ENCODE results near the gene VPS50. TPM values are rescaled to one million over a fixed set of nuclear protein-coding genes. Genes with fewer than 3 reads are reported as not detected.

The VPS50 gene, protein sequence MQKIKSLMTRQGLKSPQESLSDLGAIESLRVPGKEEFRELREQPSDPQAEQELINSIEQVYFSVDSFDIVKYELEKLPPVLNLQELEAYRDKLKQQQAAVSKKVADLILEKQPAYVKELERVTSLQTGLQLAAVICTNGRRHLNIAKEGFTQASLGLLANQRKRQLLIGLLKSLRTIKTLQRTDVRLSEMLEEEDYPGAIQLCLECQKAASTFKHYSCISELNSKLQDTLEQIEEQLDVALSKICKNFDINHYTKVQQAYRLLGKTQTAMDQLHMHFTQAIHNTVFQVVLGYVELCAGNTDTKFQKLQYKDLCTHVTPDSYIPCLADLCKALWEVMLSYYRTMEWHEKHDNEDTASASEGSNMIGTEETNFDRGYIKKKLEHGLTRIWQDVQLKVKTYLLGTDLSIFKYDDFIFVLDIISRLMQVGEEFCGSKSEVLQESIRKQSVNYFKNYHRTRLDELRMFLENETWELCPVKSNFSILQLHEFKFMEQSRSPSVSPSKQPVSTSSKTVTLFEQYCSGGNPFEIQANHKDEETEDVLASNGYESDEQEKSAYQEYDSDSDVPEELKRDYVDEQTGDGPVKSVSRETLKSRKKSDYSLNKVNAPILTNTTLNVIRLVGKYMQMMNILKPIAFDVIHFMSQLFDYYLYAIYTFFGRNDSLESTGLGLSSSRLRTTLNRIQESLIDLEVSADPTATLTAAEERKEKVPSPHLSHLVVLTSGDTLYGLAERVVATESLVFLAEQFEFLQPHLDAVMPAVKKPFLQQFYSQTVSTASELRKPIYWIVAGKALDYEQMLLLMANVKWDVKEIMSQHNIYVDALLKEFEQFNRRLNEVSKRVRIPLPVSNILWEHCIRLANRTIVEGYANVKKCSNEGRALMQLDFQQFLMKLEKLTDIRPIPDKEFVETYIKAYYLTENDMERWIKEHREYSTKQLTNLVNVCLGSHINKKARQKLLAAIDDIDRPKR
- total RNA-seq: 6.9 TPM

DNA sequence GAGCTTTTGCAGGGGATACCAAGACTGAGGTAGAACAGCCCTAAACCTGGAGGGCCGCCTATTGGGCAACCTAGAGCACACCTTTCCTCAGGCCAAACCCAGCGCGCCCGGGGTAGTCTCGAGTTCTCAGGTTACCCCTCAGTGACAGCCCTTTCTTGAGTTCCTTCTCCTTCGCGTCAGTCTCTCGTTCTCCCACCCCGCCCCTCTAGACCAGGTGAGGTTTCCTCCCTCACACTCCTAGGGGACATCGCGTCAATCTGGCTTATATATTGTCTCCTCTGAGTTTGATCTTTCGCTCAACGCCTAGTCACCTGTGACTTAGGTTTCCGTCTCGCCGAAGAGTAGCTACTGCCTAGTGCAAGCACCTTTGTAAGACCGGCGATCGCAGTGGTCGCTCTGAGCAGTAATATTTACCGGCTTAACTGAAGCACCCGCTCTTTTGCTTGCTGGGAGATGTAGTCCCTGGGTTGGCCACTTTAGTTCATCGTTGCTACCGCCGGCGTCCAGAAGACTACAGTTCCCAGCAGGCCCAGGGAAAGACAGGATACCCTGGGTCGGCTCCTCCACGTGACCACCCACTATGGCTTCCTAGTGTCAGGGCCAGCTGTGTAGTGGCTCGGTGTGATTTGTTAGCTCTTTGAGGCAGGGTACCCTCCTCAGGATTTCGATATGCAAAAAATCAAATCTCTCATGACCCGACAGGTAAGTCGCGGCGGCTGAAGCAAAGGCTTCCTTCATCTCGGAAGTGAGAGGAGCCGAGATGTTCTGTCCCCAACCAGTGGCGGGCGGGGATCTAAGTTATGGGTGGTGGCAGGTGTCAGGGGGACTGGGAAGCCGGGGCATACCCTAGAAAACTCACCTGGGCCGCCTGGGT is at the start of gene VPS50:
VPS50 (plus strand) TSS at position 568 of the 874 bp plus-strand sequence; CDS start at position 670, 102 bp downstream.
- DNase-seq (ENCODE audit: low spot score in 2 of 2): peak; percentile 86 to 98
- H3K27me3 ChIP-seq: no peaks in the 10 kb centered on the region
- no peaks in the 10 kb centered on the region for H3K36me3 ChIP-seq
- H3K4me3 ChIP-seq: peak within 1 kb of the TSS; percentile 90 to 91
- TF ChIP-seq, protein P1, sequence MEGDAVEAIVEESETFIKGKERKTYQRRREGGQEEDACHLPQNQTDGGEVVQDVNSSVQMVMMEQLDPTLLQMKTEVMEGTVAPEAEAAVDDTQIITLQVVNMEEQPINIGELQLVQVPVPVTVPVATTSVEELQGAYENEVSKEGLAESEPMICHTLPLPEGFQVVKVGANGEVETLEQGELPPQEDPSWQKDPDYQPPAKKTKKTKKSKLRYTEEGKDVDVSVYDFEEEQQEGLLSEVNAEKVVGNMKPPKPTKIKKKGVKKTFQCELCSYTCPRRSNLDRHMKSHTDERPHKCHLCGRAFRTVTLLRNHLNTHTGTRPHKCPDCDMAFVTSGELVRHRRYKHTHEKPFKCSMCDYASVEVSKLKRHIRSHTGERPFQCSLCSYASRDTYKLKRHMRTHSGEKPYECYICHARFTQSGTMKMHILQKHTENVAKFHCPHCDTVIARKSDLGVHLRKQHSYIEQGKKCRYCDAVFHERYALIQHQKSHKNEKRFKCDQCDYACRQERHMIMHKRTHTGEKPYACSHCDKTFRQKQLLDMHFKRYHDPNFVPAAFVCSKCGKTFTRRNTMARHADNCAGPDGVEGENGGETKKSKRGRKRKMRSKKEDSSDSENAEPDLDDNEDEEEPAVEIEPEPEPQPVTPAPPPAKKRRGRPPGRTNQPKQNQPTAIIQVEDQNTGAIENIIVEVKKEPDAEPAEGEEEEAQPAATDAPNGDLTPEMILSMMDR (IDR thresholded peaks at IDR 0.05): no peak
- peaks cover 0 to 6% of the 10 kb centered on the region in 2 donors for H3K4me1 ChIP-seq
- intact Hi-C loops (cut with DNase I): loop anchor here (1.0 to 10.0 kb wide), 3 partner anchors 704 to 787 kb away; partner anchors contain the start of genes BET1, GATAD1, PEX1 and RBM48
- H3K27ac ChIP-seq: peak within 1 kb of the TSS in 1 of 2 donors; percentile 29
- no peaks in the 10 kb centered on the region for H3K9me3 ChIP-seq

DNA sequence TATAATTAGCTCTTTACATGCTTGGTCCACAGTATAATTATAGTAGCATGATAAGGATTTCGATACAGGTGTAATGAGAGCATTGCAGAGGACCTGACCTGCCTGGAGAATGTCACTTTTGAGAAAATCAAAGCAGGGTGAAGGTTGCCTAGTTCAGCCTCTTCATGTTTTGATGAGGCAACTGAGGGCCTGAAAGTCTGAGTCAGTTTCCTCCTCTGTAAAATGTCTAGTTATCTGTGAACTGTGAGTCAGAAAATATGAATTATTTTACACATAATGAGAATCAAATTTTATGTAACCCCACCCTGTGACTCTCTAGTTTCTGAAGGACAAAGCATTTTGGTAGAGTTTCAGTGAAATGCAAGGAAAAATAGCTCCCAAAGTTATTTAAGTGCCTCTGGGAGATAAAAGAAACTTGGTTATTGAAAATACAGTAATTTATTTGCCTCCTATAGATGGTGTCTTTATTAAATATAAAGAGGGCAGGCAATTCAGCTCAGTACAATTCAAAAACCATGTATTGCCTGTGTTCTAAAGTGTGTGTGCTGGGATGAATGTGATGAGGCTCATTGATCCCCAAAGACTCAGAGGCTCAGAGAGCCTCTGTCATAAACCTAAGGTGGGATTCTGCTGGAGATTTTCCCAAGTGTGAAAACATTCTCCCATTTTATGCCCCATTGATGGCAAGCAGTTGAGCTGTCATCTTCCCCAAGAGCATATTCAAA is 46.7 kb upstream of the VPS50 start:
- Histone ChIP-seq H3K36me3 (no peaks in the 10 kb centered on the region), H3K4me3 (no peak overlapping the region), H3K27me3 (no peaks in the 10 kb centered on the region), H3K9me3 (no peaks in the 10 kb centered on the region), H3K4me1 (no peaks in the 10 kb centered on the region), H3K27ac (no peak overlapping the region)
- DNase-seq (ENCODE audit: low spot score in 2 of 2): no peak
- intact Hi-C loops (cut with DNase I): no loop called here
- TF ChIP-seq, protein P1 (IDR thresholded peaks at IDR 0.05): no peak

DNA sequence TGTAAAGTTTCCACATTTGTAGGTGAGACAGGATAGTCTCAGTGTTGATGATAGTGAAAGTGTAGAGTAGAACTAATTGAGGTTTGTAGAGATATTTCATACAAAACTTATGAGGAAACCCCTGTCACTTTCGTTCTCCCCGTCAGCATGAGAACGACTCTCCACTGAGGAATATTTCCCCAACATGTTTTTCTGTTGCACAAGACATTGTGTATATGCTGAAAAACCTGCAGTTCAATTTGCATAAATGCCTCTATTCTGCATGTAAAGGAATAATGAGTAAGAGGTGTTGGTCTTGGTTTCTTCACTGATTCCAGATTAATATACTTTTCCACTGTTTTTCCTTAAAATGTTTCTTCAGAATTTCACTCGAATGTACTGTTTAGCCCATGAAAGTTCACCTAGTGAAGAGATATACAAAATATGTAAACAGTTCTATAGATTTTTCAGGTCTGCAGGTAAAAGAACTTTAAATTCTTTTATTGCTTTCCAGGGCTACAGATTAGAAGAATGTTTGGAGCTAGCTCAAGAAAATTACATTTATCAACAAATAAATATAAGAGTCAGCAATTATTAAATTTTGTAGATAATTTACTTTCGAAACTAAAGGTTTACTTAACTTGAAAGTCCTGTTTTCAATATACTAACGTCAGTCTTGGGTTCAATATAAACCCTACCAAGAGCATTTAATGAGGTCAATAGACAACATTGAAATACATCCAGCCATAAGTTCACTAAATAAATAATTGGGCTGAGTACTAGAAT is 43.1 kb upstream of the VPS50 start:
- H3K36me3 ChIP-seq: no peaks in the 10 kb centered on the region
- intact Hi-C loops (cut with DNase I): no loop called here
- no peaks in the 10 kb centered on the region for H3K9me3 ChIP-seq
- no peak overlapping the region for H3K4me3 ChIP-seq
- no peaks in the 10 kb centered on the region for H3K4me1 ChIP-seq
- TF ChIP-seq, protein P1 (IDR thresholded peaks at IDR 0.05): no peak
- no peaks in the 10 kb centered on the region for H3K27me3 ChIP-seq
- no peak for DNase-seq (ENCODE audit: low spot score in 2 of 2)
- H3K27ac ChIP-seq: no peak overlapping the region

DNA sequence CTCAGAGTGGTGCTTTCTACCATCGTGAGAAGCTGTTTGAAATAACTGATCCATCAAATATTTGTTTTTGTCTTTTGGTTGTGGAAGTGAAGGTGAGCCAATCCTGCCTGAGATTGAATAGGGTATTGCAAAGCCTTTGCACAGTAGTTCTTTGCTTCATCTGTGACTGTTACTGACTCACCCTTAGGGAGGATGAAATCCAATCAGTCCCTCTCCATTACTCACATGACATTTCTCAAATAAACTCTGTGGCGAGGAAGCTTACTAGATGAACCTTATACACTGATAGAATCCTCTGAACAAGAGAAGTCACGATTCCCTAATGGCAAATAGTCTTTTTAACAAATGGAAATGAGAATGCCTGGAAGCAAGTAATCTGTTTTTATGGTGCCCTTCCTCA is 37.8 kb upstream of the VPS50 start:
- Histone ChIP-seq H3K27me3 (no peaks in the 10 kb centered on the region), H3K9me3 (no peaks in the 10 kb centered on the region), H3K4me3 (no peak overlapping the region), H3K27ac (no peak overlapping the region), H3K4me1 (no peaks in the 10 kb centered on the region), H3K36me3 (no peaks in the 10 kb centered on the region)
- TF ChIP-seq, protein P1 (IDR thresholded peaks at IDR 0.05): no peak
- intact Hi-C loops (cut with DNase I): no loop called here
- DNase-seq (ENCODE audit: low spot score in 2 of 2): no peak
